ENCODE results near the gene FAM170B. TPM values are rescaled to one million over a fixed set of nuclear protein-coding genes. Genes with fewer than 3 reads are reported as not detected.

Gene FAM170B
- total RNA-seq, 5 donors from 2014 or later (not counting 1 experiment from before 2014, with no cell fraction given) = 0.16 TPM; not detected in 4

- peaks cover 0 to 6% (median 3%) of the 10 kb centered on the region in 3 donors for H3K4me1 Mint-ChIP-seq
- no peaks in the 10 kb centered on the region for H3K36me3 Mint-ChIP-seq
- POLR2A ChIA-PET = no interaction called here
- H3K27me3 Mint-ChIP-seq = peaks cover 20 to 38% of the 10 kb centered on the region in 2 donors
- ATAC-seq (replicated peaks in 1 of 4) (no peak), DNase-seq (no peak)
- no peaks in the 10 kb centered on the region for H3K9me3 Mint-ChIP-seq
- Histone ChIP-seq H3K27me3 (replicated peaks in 1 of 2; ENCODE audit: control insufficient read depth in 2 of 2, extremely low read depth in 1 of 2, insufficient read depth in 2 of 2, low read length in 1 of 2) (peaks cover 0 to 55% of the 10 kb centered on the region in 2 experiments), H3K36me3 (ENCODE audit: control insufficient read depth in 2 of 2, extremely low read depth in 1 of 2, insufficient read depth in 1 of 2, low read length in 1 of 2) (no peaks in the 10 kb centered on the region), H3K4me3 (ENCODE audit: control insufficient read depth in 1 of 2, extremely low read depth in 1 of 2, low read length in 1 of 2) (no peak overlapping the region), H3K4me1 (ENCODE audit: control insufficient read depth in 1 of 2, extremely low read depth in 1 of 2, insufficient read depth in 2 of 2, low read length in 2 of 2) (peaks cover 0 to 12% of the 10 kb centered on the region in 2 experiments), H3K27ac (ENCODE audit: low read length) (no peak overlapping the region), H3K9me3 (no peaks in the 10 kb centered on the region)
- 47% methylated on average over 2 of the region's 8 CpGs for WGBS (ENCODE audit: insufficient coverage)
- CTCF ChIA-PET = no interaction called here
- H3K27ac Mint-ChIP-seq = no peak overlapping the region
- H3K4me3 Mint-ChIP-seq = no peak overlapping the region
These were observed 22.5 kb downstream of the FAM170B start for GRCh38 chr10:49111320-49111698.

DNA sequence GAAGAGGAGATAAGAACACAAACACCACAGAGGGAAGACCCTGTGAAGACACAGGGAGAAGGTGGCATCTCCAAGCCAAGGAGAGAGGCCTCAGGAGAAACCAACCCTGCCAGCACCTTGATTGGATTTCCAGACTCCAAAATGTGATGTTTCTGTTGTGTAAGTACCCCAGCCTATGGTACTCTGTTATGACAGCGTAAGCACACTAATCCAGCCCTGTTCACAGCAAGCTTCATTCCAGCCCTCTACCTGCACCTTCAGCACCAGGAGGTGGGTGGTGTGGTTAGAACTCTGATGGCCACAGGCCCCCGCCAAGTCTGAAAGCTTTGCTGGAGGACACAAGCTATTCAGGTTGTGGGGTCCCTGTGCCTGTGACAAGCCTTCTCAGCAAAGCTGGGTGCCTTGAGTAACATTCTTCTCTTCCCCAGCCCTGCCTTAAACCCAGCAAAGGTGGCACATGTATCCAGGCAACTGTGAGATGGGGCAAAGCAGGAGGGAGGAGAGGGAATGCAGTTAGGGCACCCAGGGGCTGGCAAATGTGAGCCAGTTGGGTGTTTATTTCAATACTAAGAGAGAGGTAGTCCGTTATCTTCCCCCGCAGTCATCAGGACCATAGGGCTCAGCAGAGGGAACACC lies 23.0 kb downstream of the FAM170B start:
- H3K27me3 ChIP-seq (replicated peaks in 1 of 2; ENCODE audit: control insufficient read depth in 2 of 2, extremely low read depth in 1 of 2, insufficient read depth in 2 of 2, low read length in 1 of 2) = peaks cover 0 to 50% of the 10 kb centered on the region in 2 experiments
- H3K27ac ChIP-seq (ENCODE audit: low read length) = no peak overlapping the region
- H3K36me3 ChIP-seq (ENCODE audit: control insufficient read depth in 2 of 2, extremely low read depth in 1 of 2, insufficient read depth in 1 of 2, low read length in 1 of 2) = no peaks in the 10 kb centered on the region
- Mint-ChIP-seq H3K9me3 (no peaks in the 10 kb centered on the region), H3K4me1 (peaks cover 0 to 6% (median 3%) of the 10 kb centered on the region in 3 donors), H3K27ac (no peak overlapping the region), H3K36me3 (no peaks in the 10 kb centered on the region), H3K4me3 (no peak overlapping the region), H3K27me3 (peaks cover 15 to 33% of the 10 kb centered on the region in 2 donors)
- ChIA-PET CTCF (no interaction called here), POLR2A (no interaction called here)
- WGBS (ENCODE audit: insufficient coverage) = 87% methylated on average over 3 of the region's 4 CpGs
- DNase-seq (no peak), ATAC-seq (replicated peaks in 1 of 4) (no peak)
- H3K4me3 ChIP-seq (ENCODE audit: control insufficient read depth in 1 of 2, extremely low read depth in 1 of 2, low read length in 1 of 2) = no peak overlapping the region
- H3K9me3 ChIP-seq = no peaks in the 10 kb centered on the region
- H3K4me1 ChIP-seq (ENCODE audit: control insufficient read depth in 1 of 2, extremely low read depth in 1 of 2, insufficient read depth in 2 of 2, low read length in 2 of 2) = peaks cover 0 to 7% of the 10 kb centered on the region in 2 experiments

DNA sequence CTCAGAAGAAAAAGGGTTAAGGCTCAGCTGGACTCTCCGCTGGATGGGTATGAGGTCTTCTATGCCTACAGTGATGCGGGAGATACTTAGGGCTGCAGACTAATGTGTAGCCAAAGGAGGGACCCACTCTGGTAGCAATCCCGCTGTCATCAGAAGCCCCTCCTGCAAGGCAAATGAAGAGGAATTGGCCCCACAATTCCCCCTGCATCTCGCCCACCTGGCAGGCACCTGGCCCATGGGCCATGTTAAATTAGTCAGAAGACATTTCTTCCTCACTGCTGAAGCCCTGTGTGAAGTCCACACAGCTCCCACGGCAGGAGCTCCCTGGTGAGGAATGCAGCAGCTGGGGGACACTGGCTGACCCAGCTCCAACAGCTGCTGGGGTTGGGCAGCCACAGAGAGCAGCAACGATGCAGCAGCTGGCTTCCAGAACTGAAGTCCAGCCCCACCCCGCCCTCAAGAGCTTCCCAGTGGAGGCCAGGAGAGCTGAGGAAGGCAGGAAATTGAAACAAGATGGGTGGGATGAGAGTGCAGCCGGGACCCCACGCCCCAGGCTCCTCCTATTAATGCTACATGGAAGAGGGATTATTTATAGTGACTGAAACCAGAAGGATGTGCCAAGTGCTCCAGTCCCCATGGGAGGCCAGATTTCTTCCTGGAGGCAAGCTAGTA lies 24.0 kb downstream of the FAM170B start:
- Histone ChIP-seq H3K4me3 (ENCODE audit: control insufficient read depth in 1 of 2, extremely low read depth in 1 of 2, low read length in 1 of 2) (no peak overlapping the region), H3K9me3 (no peaks in the 10 kb centered on the region), H3K4me1 (ENCODE audit: control insufficient read depth in 1 of 2, extremely low read depth in 1 of 2, insufficient read depth in 2 of 2, low read length in 2 of 2) (peaks cover 0 to 2% of the 10 kb centered on the region in 2 experiments), H3K27ac (ENCODE audit: low read length) (no peak overlapping the region), H3K36me3 (ENCODE audit: control insufficient read depth in 2 of 2, extremely low read depth in 1 of 2, insufficient read depth in 1 of 2, low read length in 1 of 2) (no peaks in the 10 kb centered on the region), H3K27me3 (replicated peaks in 1 of 2; ENCODE audit: control insufficient read depth in 2 of 2, extremely low read depth in 1 of 2, insufficient read depth in 2 of 2, low read length in 1 of 2) (peaks cover 0 to 45% of the 10 kb centered on the region in 2 experiments)
- ChIA-PET CTCF (no interaction called here), POLR2A (no interaction called here)
- Mint-ChIP-seq H3K4me1 (peaks cover 0 to 5% (median 2%) of the 10 kb centered on the region in 3 donors), H3K4me3 (no peak overlapping the region), H3K9me3 (no peaks in the 10 kb centered on the region), H3K27me3 (peaks cover 15 to 33% of the 10 kb centered on the region in 2 donors), H3K27ac (no peak overlapping the region), H3K36me3 (no peaks in the 10 kb centered on the region)
- WGBS (ENCODE audit: insufficient coverage) = 74% methylated on average over 5 of the region's 9 CpGs
- DNase-seq (no peak), ATAC-seq (replicated peaks in 1 of 4) (no peak)

GRCh38 chr10:49108656-49109055 lies 25.2 kb downstream of the FAM170B start:
- no peaks in the 10 kb centered on the region for H3K9me3 ChIP-seq
- ChIA-PET CTCF (no interaction called here), POLR2A (no interaction called here)
- Mint-ChIP-seq H3K4me3 (no peak overlapping the region), H3K36me3 (no peaks in the 10 kb centered on the region), H3K9me3 (no peaks in the 10 kb centered on the region), H3K27ac (no peak overlapping the region), H3K4me1 (no peaks in the 10 kb centered on the region), H3K27me3 (peaks cover 12 to 23% of the 10 kb centered on the region in 2 donors)
- no peak for DNase-seq
- no peak for ATAC-seq (replicated peaks in 1 of 4)
- H3K36me3 ChIP-seq (ENCODE audit: control insufficient read depth in 2 of 2, extremely low read depth in 1 of 2, insufficient read depth in 1 of 2, low read length in 1 of 2) = no peaks in the 10 kb centered on the region
- H3K27ac ChIP-seq (ENCODE audit: low read length) = no peak overlapping the region
- WGBS (ENCODE audit: insufficient coverage) = 82% methylated on average over 7 of the region's 7 CpGs
- H3K4me3 ChIP-seq (ENCODE audit: control insufficient read depth in 1 of 2, extremely low read depth in 1 of 2, low read length in 1 of 2) = no peak overlapping the region
- H3K4me1 ChIP-seq (ENCODE audit: control insufficient read depth in 1 of 2, extremely low read depth in 1 of 2, insufficient read depth in 2 of 2, low read length in 2 of 2) = no peaks in the 10 kb centered on the region
- H3K27me3 ChIP-seq (replicated peaks in 1 of 2; ENCODE audit: control insufficient read depth in 2 of 2, extremely low read depth in 1 of 2, insufficient read depth in 2 of 2, low read length in 1 of 2) = peaks cover 0 to 34% of the 10 kb centered on the region in 2 experiments

DNA sequence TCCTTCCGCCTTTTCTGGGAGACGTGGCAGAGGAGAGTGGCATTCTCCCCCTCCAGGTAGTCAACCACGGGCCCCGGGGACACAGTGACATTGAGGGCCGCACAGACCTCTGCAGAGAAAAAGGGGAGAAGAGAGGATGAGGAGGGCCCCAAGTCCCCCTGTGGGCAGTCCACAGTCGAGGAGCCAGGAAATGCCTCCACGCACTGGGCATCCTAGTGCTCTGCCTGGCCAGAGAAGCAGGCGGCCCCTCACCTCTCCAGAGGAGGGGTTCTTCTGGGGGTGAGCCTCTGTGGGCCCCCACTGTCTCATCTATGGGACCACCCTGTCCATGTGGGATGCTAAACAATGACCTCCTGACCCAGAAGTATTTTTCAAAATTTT lies 25.9 kb downstream of the FAM170B start:
- peaks cover 7 to 20% of the 10 kb centered on the region in 2 donors for H3K27me3 Mint-ChIP-seq
- Histone ChIP-seq H3K27ac (ENCODE audit: low read length) (no peak overlapping the region), H3K9me3 (no peaks in the 10 kb centered on the region), H3K27me3 (replicated peaks in 1 of 2; ENCODE audit: control insufficient read depth in 2 of 2, extremely low read depth in 1 of 2, insufficient read depth in 2 of 2, low read length in 1 of 2) (peaks cover 0 to 31% of the 10 kb centered on the region in 2 experiments), H3K4me3 (ENCODE audit: control insufficient read depth in 1 of 2, extremely low read depth in 1 of 2, low read length in 1 of 2) (no peak overlapping the region), H3K36me3 (ENCODE audit: control insufficient read depth in 2 of 2, extremely low read depth in 1 of 2, insufficient read depth in 1 of 2, low read length in 1 of 2) (no peaks in the 10 kb centered on the region), H3K4me1 (ENCODE audit: control insufficient read depth in 1 of 2, extremely low read depth in 1 of 2, insufficient read depth in 2 of 2, low read length in 2 of 2) (no peaks in the 10 kb centered on the region)
- POLR2A ChIA-PET = no interaction called here
- H3K9me3 Mint-ChIP-seq = no peaks in the 10 kb centered on the region
- ATAC-seq (replicated peaks in 1 of 4) = no peak
- no peaks in the 10 kb centered on the region for H3K36me3 Mint-ChIP-seq
- H3K4me3 Mint-ChIP-seq = no peak overlapping the region
- no peak overlapping the region for H3K27ac Mint-ChIP-seq
- no peaks in the 10 kb centered on the region for H3K4me1 Mint-ChIP-seq
- CTCF ChIA-PET = no interaction called here
- WGBS (ENCODE audit: insufficient coverage) = 100% methylated on average over 2 of the region's 8 CpGs
- no peak for DNase-seq

DNA sequence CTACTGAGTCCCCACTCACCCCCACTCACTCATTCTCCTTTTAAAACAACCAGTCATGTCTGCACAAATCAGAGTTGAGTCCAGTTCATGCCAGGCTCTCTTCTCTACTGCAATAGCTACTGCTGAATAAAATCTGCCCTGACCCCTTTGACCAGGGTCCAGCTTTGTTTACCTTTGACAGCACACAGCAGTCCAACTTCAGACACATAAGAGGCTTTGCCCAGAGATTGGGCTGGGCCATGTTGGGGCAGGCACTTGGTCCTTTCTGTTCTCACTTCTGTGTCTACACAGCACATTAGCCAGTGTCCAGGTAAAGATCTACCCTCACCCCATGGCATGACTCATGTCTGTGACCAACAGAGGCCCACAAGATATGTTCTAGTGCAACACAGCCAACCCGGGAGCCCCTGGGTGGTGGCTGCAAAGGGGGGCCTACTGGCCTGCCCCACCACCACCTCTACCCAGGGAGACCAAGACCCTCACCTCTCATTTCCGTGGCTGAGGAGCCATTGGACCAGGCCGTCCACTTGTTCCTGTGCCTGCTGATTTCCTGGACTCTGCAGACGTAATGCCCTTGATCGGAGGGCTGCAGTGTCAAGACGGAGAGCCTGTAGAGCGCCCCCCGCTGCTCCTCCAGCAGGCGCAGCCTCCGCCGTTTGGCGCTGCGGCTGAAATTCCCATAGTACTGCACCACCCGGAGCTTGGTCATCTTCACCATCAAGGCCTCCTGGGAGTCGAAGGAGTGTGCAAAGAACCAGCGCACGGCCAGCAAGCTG lies 26.5 kb downstream of the FAM170B start:
- ATAC-seq (replicated peaks in 1 of 4) = no peak
- Mint-ChIP-seq H3K27ac (no peak overlapping the region), H3K36me3 (no peaks in the 10 kb centered on the region), H3K27me3 (peaks cover 7 to 21% of the 10 kb centered on the region in 2 donors), H3K4me1 (no peaks in the 10 kb centered on the region), H3K9me3 (no peaks in the 10 kb centered on the region), H3K4me3 (no peak overlapping the region)
- ChIA-PET CTCF (no interaction called here), POLR2A (no interaction called here)
- DNase-seq = no peak
- Histone ChIP-seq H3K4me1 (ENCODE audit: control insufficient read depth in 1 of 2, extremely low read depth in 1 of 2, insufficient read depth in 2 of 2, low read length in 2 of 2) (no peaks in the 10 kb centered on the region), H3K27me3 (replicated peaks in 1 of 2; ENCODE audit: control insufficient read depth in 2 of 2, extremely low read depth in 1 of 2, insufficient read depth in 2 of 2, low read length in 1 of 2) (peaks cover 0 to 30% of the 10 kb centered on the region in 2 experiments), H3K4me3 (ENCODE audit: control insufficient read depth in 1 of 2, extremely low read depth in 1 of 2, low read length in 1 of 2) (no peak overlapping the region), H3K36me3 (ENCODE audit: control insufficient read depth in 2 of 2, extremely low read depth in 1 of 2, insufficient read depth in 1 of 2, low read length in 1 of 2) (no peaks in the 10 kb centered on the region), H3K9me3 (no peaks in the 10 kb centered on the region), H3K27ac (ENCODE audit: low read length) (no peak overlapping the region)
- 93% methylated on average over 15 of the region's 17 CpGs for WGBS (ENCODE audit: insufficient coverage)

Measured in T-cell (primary cell).